HEK293 (cell line): ENCODE data around the gene HLA-DMA.

Experiments used
- KLF1 ChIP-seq: fragments of 450-650 bp; formaldehyde crosslinking; IDR thresholded peaks from 2 replicates; pipeline ENCODE4 v1.5.1; 2016; ENCODE audit warnings: missing biosample characterization, missing genetic modification characterization
- KLF10 ChIP-seq: fragments of 450-650 bp; IDR thresholded peaks from 2 replicates; pipeline ENCODE4 v1.5.1; 2018; ENCODE audit warnings: missing biosample characterization, mild to moderate bottlenecking, missing genetic modification characterization
- RBAK ChIP-seq: fragments of 450-650 bp; formaldehyde crosslinking; IDR thresholded peaks from 2 replicates; pipeline ENCODE4 v1.5.1; 2016; ENCODE audit warnings: missing biosample characterization, missing genetic modification characterization
- ZBTB1 ChIP-seq: fragments of 450-650 bp; formaldehyde crosslinking; IDR thresholded peaks from 2 replicates; pipeline ENCODE4 v1.5.1; 2016; ENCODE audit warnings: missing biosample characterization, missing genetic modification characterization
- ZNF221 ChIP-seq: fragments of 450-650 bp; formaldehyde crosslinking; IDR thresholded peaks from 2 replicates; pipeline ENCODE4 v1.5.1; 2017; ENCODE audit warnings: missing biosample characterization, missing genetic modification characterization, borderline replicate concordance
- ZNF24 ChIP-seq: fragments of 450-650 bp; formaldehyde crosslinking; IDR thresholded peaks from 2 replicates; pipeline ENCODE4 v1.5.1; 2016; ENCODE audit warnings: missing biosample characterization, missing genetic modification characterization
- ZNF341 ChIP-seq: fragments of 450-650 bp; formaldehyde crosslinking; IDR thresholded peaks from 2 replicates; pipeline ENCODE4; 2016; ENCODE audit warnings: low read depth, missing biosample characterization, missing genetic modification characterization
- TF ChIP-seq, protein P1 (sequence below): fragments of 450-650 bp; formaldehyde crosslinking; IDR thresholded peaks from 2 replicates; pipeline ENCODE4 v1.5.1; 2016; ENCODE audit warnings: missing biosample characterization, missing genetic modification characterization
- TF ChIP-seq, protein P2 (sequence below): fragments of 450-650 bp; formaldehyde crosslinking; IDR thresholded peaks from 2 replicates; pipeline ENCODE4 v1.5.1; 2016; ENCODE audit warnings: missing biosample characterization, missing genetic modification characterization
- TF ChIP-seq, protein P3 (sequence below): fragments of 450-650 bp; formaldehyde crosslinking; IDR thresholded peaks from 2 replicates; pipeline ENCODE4 v1.5.1; 2017; ENCODE audit warnings: missing biosample characterization, missing genetic modification characterization
- TF ChIP-seq, protein P4 (sequence below): fragments of 450-650 bp; formaldehyde crosslinking; IDR thresholded peaks from 2 replicates; pipeline ENCODE4 v1.5.1; 2016; ENCODE audit warnings: missing biosample characterization, missing genetic modification characterization
- TF ChIP-seq, protein P5 (sequence below): fragments of 450-650 bp; formaldehyde crosslinking; IDR thresholded peaks from 2 replicates; pipeline ENCODE4 v1.5.1; 2017; ENCODE audit warnings: missing biosample characterization, missing genetic modification characterization

DNA sequence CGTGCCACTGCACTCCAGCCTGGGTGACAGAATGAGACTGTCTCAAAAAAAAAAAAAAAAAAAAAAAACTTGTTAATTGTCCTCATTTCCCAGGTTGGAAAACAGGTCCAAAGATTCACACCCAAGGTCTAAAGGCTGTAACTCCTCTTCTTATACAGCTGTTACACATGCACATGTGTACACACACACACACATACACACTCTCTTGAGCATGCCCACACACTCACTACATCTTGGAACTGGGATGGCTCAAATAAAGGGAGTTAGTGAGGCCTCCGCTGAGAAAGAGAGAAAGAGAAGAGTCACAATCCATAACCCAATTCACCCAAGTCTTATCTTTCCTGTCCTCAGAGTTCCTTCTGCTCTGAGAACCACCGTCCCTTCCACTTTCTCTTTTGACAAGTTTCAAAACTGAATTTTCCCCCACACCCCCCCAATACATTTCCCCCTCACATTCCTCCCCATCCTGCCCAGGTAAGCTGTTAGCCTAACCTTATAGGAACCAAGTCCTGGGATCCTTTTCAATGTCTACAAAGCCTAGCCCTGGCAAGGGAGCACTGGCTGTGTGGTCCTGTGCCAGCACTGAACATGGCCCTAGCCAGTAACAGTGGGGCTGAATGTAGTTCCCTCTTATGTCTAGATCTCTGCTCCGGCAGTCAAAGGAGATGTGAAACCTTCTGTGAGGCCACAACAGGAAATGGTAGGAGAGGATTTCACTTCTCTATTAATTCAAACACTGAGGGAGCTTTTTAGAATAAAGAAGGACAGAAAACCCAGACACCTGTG lies 8.8 kb downstream of the HLA-DMA start:
- TF ChIP-seq, protein P1, sequence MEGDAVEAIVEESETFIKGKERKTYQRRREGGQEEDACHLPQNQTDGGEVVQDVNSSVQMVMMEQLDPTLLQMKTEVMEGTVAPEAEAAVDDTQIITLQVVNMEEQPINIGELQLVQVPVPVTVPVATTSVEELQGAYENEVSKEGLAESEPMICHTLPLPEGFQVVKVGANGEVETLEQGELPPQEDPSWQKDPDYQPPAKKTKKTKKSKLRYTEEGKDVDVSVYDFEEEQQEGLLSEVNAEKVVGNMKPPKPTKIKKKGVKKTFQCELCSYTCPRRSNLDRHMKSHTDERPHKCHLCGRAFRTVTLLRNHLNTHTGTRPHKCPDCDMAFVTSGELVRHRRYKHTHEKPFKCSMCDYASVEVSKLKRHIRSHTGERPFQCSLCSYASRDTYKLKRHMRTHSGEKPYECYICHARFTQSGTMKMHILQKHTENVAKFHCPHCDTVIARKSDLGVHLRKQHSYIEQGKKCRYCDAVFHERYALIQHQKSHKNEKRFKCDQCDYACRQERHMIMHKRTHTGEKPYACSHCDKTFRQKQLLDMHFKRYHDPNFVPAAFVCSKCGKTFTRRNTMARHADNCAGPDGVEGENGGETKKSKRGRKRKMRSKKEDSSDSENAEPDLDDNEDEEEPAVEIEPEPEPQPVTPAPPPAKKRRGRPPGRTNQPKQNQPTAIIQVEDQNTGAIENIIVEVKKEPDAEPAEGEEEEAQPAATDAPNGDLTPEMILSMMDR = no peak
- TF ChIP-seq, protein P2, sequence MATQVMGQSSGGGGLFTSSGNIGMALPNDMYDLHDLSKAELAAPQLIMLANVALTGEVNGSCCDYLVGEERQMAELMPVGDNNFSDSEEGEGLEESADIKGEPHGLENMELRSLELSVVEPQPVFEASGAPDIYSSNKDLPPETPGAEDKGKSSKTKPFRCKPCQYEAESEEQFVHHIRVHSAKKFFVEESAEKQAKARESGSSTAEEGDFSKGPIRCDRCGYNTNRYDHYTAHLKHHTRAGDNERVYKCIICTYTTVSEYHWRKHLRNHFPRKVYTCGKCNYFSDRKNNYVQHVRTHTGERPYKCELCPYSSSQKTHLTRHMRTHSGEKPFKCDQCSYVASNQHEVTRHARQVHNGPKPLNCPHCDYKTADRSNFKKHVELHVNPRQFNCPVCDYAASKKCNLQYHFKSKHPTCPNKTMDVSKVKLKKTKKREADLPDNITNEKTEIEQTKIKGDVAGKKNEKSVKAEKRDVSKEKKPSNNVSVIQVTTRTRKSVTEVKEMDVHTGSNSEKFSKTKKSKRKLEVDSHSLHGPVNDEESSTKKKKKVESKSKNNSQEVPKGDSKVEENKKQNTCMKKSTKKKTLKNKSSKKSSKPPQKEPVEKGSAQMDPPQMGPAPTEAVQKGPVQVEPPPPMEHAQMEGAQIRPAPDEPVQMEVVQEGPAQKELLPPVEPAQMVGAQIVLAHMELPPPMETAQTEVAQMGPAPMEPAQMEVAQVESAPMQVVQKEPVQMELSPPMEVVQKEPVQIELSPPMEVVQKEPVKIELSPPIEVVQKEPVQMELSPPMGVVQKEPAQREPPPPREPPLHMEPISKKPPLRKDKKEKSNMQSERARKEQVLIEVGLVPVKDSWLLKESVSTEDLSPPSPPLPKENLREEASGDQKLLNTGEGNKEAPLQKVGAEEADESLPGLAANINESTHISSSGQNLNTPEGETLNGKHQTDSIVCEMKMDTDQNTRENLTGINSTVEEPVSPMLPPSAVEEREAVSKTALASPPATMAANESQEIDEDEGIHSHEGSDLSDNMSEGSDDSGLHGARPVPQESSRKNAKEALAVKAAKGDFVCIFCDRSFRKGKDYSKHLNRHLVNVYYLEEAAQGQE (tag by site-specific recombination) = no peak
- TF ChIP-seq, protein P3, sequence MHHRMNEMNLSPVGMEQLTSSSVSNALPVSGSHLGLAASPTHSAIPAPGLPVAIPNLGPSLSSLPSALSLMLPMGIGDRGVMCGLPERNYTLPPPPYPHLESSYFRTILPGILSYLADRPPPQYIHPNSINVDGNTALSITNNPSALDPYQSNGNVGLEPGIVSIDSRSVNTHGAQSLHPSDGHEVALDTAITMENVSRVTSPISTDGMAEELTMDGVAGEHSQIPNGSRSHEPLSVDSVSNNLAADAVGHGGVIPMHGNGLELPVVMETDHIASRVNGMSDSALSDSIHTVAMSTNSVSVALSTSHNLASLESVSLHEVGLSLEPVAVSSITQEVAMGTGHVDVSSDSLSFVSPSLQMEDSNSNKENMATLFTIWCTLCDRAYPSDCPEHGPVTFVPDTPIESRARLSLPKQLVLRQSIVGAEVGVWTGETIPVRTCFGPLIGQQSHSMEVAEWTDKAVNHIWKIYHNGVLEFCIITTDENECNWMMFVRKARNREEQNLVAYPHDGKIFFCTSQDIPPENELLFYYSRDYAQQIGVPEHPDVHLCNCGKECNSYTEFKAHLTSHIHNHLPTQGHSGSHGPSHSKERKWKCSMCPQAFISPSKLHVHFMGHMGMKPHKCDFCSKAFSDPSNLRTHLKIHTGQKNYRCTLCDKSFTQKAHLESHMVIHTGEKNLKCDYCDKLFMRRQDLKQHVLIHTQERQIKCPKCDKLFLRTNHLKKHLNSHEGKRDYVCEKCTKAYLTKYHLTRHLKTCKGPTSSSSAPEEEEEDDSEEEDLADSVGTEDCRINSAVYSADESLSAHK (tag by site-specific recombination) = no peak
- no peak for TF ChIP-seq KLF1 (tag by site-specific recombination)
- TF ChIP-seq, protein P4, sequence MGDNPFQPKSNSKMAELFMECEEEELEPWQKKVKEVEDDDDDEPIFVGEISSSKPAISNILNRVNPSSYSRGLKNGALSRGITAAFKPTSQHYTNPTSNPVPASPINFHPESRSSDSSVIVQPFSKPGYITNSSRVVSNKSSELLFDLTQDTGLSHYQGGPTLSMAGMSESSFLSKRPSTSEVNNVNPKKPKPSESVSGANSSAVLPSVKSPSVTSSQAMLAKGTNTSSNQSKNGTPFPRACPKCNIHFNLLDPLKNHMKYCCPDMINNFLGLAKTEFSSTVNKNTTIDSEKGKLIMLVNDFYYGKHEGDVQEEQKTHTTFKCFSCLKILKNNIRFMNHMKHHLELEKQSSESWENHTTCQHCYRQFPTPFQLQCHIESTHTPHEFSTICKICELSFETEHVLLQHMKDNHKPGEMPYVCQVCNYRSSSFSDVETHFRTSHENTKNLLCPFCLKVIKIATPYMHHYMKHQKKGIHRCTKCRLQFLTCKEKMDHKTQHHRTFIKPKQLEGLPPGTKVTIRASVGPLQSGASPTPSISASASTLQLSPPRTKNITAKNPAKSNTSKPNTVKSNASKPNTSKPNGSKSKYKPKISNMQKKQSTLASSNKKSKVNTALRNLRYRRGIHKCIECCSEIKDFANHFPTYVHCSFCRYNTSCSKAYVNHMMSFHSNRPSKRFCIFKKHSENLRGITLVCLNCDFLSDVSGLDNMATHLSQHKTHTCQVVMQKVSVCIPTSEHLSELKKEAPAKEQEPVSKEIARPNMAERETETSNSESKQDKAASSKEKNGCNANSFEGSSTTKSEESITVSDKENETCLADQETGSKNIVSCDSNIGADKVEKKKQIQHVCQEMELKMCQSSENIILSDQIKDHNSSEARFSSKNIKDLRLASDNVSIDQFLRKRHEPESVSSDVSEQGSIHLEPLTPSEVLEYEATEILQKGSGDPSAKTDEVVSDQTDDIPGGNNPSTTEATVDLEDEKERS (tag by site-specific recombination) = no peak
- TF ChIP-seq ZNF221 (tag by site-specific recombination) = no peak
- no peak for TF ChIP-seq ZBTB1 (tag by site-specific recombination)
- TF ChIP-seq, protein P5, sequence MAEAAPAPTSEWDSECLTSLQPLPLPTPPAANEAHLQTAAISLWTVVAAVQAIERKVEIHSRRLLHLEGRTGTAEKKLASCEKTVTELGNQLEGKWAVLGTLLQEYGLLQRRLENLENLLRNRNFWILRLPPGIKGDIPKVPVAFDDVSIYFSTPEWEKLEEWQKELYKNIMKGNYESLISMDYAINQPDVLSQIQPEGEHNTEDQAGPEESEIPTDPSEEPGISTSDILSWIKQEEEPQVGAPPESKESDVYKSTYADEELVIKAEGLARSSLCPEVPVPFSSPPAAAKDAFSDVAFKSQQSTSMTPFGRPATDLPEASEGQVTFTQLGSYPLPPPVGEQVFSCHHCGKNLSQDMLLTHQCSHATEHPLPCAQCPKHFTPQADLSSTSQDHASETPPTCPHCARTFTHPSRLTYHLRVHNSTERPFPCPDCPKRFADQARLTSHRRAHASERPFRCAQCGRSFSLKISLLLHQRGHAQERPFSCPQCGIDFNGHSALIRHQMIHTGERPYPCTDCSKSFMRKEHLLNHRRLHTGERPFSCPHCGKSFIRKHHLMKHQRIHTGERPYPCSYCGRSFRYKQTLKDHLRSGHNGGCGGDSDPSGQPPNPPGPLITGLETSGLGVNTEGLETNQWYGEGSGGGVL (tag by site-specific recombination) = no peak
- no peak for TF ChIP-seq ZNF24 (tag by site-specific recombination)
- no peak for TF ChIP-seq KLF10 (tag by site-specific recombination)
- no peak for TF ChIP-seq RBAK (tag by site-specific recombination)
- no peak for TF ChIP-seq ZNF341
